Thoracic aorta (tissue), 2 donors: Measurements from ENCODE around the gene AKT2. TPM values are rescaled to one million over a fixed set of nuclear protein-coding genes. Genes with fewer than 3 reads are reported as not detected.

Source experiments
- ATAC-seq: fragments of 150-250 bp; one replicate; pipeline ENCODE4 v1.8.0; 2017; ENCODE audit warnings: low read depth; ENCODE audit not compliant: insufficient number of reproducible peaks, low FRiP score
- DNase-seq: peaks from one replicate; pipeline ENCODE4 v3.0.0-alpha.2; 2020; ENCODE audit warnings: low spot score
- H3K27ac ChIP-seq, 2 donors: fragments of 200-600 bp; sonication (generic); 1 replicate in 1 of 2; 2 replicates in 1 of 2; pipeline ENCODE4 v1.5.1; 2016; ENCODE audit warnings: mild to moderate bottlenecking in 2 of 2, moderate library complexity in 2 of 2
- H3K27me3 ChIP-seq: fragments of 200-600 bp; sonication (generic); replicated peaks from 2 replicates; pipeline ENCODE4 v1.6.0; 2016; ENCODE audit warnings: mild to moderate bottlenecking; ENCODE audit not compliant: insufficient read depth
- H3K36me3 ChIP-seq: fragments of 200-600 bp; sonication (generic); one replicate; pipeline ENCODE4 v1.5.1; 2016
- H3K4me1 ChIP-seq, 2 donors: fragments of 200-600 bp; sonication (generic); 1 replicate in 1 of 2; 2 replicates in 1 of 2; pipeline versions ENCODE4 v1.5.1 to v1.6.0; 2016; ENCODE audit warnings: low read depth in 2 of 2, mild to moderate bottlenecking in 1 of 2; ENCODE audit not compliant: control insufficient read depth in 1 of 2
- H3K4me3 ChIP-seq: fragments of 200-600 bp; sonication (generic); 2 replicates; pipeline ENCODE4 v1.5.1; 2016; ENCODE audit warnings: mild to moderate bottlenecking
- H3K9me3 ChIP-seq: fragments of 200-600 bp; sonication (generic); 2 replicates; pipeline ENCODE4 v1.5.1; 2016
- total RNA-seq, 2 donors: library from RNA; depleted of rRNA; stranded (reverse); fragments of >200 nt; gene quantifications; one replicate each; pipeline versions ENCODE4 v1.1.0 to v1.2.3, GENCODE V29; 2016
- TF ChIP-seq, protein P1 (sequence below): fragments of 200-600 bp; sonication (generic); IDR thresholded peaks from one replicate; pipeline ENCODE4 v1.5.1; 2019; ENCODE audit warnings: antibody characterized with exemption

AKT2 gene
- total RNA-seq, 2 donors from 2014 or later = 94.5 to 138 TPM

GRCh38 chr19:40229926-40230417 is 55.2 kb downstream of the AKT2 start:
- peak overlapping the region; percentile 41 to 48 for H3K27ac ChIP-seq
- ATAC-seq (no peak), DNase-seq (no peak)

GRCh38 chr19:40229484-40229883 is 55.7 kb downstream of the AKT2 start:
- Histone ChIP-seq H3K36me3 (peaks cover 1% of the 10 kb centered on the region), H3K4me1 (peaks cover 20 to 45% of the 10 kb centered on the region in 2 donors), H3K9me3 (no peaks in the 10 kb centered on the region), H3K27me3 (peaks cover 9% of the 10 kb centered on the region), H3K27ac (peak overlapping the region; percentile 41 to 48), H3K4me3 (no peak overlapping the region)
- ATAC-seq (peak; percentile 50), DNase-seq (no peak)
- TF ChIP-seq, protein P1, sequence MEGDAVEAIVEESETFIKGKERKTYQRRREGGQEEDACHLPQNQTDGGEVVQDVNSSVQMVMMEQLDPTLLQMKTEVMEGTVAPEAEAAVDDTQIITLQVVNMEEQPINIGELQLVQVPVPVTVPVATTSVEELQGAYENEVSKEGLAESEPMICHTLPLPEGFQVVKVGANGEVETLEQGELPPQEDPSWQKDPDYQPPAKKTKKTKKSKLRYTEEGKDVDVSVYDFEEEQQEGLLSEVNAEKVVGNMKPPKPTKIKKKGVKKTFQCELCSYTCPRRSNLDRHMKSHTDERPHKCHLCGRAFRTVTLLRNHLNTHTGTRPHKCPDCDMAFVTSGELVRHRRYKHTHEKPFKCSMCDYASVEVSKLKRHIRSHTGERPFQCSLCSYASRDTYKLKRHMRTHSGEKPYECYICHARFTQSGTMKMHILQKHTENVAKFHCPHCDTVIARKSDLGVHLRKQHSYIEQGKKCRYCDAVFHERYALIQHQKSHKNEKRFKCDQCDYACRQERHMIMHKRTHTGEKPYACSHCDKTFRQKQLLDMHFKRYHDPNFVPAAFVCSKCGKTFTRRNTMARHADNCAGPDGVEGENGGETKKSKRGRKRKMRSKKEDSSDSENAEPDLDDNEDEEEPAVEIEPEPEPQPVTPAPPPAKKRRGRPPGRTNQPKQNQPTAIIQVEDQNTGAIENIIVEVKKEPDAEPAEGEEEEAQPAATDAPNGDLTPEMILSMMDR = no peak

More at GRCh38 chr19:40229926-40230417, 55.2 kb downstream of the AKT2 start:
- Histone ChIP-seq H3K4me3 (no peak overlapping the region), H3K9me3 (no peaks in the 10 kb centered on the region), H3K27me3 (peaks cover 5% of the 10 kb centered on the region), H3K36me3 (peaks cover 6% of the 10 kb centered on the region), H3K4me1 (peaks cover 20 to 45% of the 10 kb centered on the region in 2 donors)
- TF ChIP-seq, protein P1 = no peak

GRCh38 chr19:40228863-40229262 is 56.3 kb downstream of the AKT2 start:
- Histone ChIP-seq H3K4me1 (peaks cover 20 to 45% of the 10 kb centered on the region in 2 donors), H3K4me3 (no peak overlapping the region), H3K36me3 (no peaks in the 10 kb centered on the region), H3K27ac (peak overlapping the region in 1 of 2 donors; percentile 40), H3K27me3 (peaks cover 14% of the 10 kb centered on the region), H3K9me3 (no peaks in the 10 kb centered on the region)
- no peak for DNase-seq
- TF ChIP-seq, protein P1 = no peak
- ATAC-seq = no peak

- DNase-seq = no peak
- Histone ChIP-seq H3K9me3 (no peaks in the 10 kb centered on the region), H3K4me3 (no peak overlapping the region), H3K36me3 (no peaks in the 10 kb centered on the region), H3K27me3 (peaks cover 14% of the 10 kb centered on the region), H3K4me1 (peaks cover 20 to 45% of the 10 kb centered on the region in 2 donors), H3K27ac (no peak overlapping the region)
- ATAC-seq = no peak
- TF ChIP-seq, protein P1 = no peak
These were observed 56.8 kb downstream of the AKT2 start for GRCh38 chr19:40228346-40228745.

GRCh38 chr19:40225440-40226305 is 59.5 kb downstream of the AKT2 start:
- ATAC-seq = no peak
- DNase-seq = no peak
- H3K27me3 ChIP-seq = peaks cover 14% of the 10 kb centered on the region

More at GRCh38 chr19:40225440-40226305, 59.5 kb downstream of the AKT2 start:
- Histone ChIP-seq H3K9me3 (no peaks in the 10 kb centered on the region), H3K4me1 (peaks cover 20 to 36% of the 10 kb centered on the region in 2 donors), H3K4me3 (peak overlapping the region; percentile 61), H3K27ac (no peak overlapping the region), H3K36me3 (no peaks in the 10 kb centered on the region)
- TF ChIP-seq, protein P1 = no peak
